Endodermal cell (in vitro differentiated cells): ENCODE measurements around the gene HOOK2. TPM values are rescaled to one million over a fixed set of nuclear protein-coding genes. Genes with fewer than 3 reads are reported as not detected.

Experiments
- DNase-seq: peaks from one replicate; pipeline ENCODE4 v3.0.0-alpha.2; 2017
- H3K27ac ChIP-seq: 2 replicates; pipeline ENCODE4 v1.5.1; 2013; ENCODE audit warnings: mild to moderate bottlenecking, low read depth, low read length, moderate library complexity
- H3K27me3 ChIP-seq: 2 replicates; pipeline ENCODE4 v1.6.1; 2013; ENCODE audit warnings: mild to moderate bottlenecking, low read length, moderate library complexity; ENCODE audit not compliant: insufficient read depth, control insufficient read depth, poor library complexity, severe bottlenecking
- H3K36me3 ChIP-seq: 2 replicates; pipeline ENCODE4 v1.7.0; 2013; ENCODE audit warnings: mild to moderate bottlenecking, low read length, moderate library complexity; ENCODE audit not compliant: control insufficient read depth, insufficient read depth
- H3K4me1 ChIP-seq: one replicate; pipeline ENCODE4 v1.7.0; 2013; ENCODE audit warnings: low read length; ENCODE audit not compliant: control insufficient read depth, insufficient read depth
- H3K4me3 ChIP-seq: 2 replicates; pipeline ENCODE4 v1.5.1; 2013; ENCODE audit warnings: mild to moderate bottlenecking, low read length, moderate library complexity
- H3K9ac ChIP-seq: 2 replicates; pipeline ENCODE4 v1.6.1; 2013; ENCODE audit warnings: mild to moderate bottlenecking, low read length, moderate library complexity; ENCODE audit not compliant: poor library complexity, severe bottlenecking; ENCODE audit errors: extremely low read depth
- H3K9me3 ChIP-seq: 2 replicates; pipeline ENCODE4 v1.6.1; 2013; ENCODE audit warnings: mild to moderate bottlenecking, low read length, moderate library complexity; ENCODE audit not compliant: control insufficient read depth
- H3K27ac Mint-ChIP-seq: 2 replicates; pipeline ENCODE4 v1.8.0; 2020; ENCODE audit warnings: mixed read lengths
- H3K27me3 Mint-ChIP-seq: 2 replicates; pipeline ENCODE4 v1.8.0; 2021; ENCODE audit warnings: mild to moderate bottlenecking, mixed read lengths; ENCODE audit not compliant: insufficient read depth
- H3K36me3 Mint-ChIP-seq: 2 replicates; pipeline ENCODE4 v1.8.0; 2020; ENCODE audit warnings: low read depth, mixed read lengths
- H3K4me1 Mint-ChIP-seq: 2 replicates; pipeline ENCODE4 v1.8.0; 2020; ENCODE audit warnings: mixed read lengths
- H3K4me3 Mint-ChIP-seq: 2 replicates; pipeline ENCODE4 v1.8.0; 2020; ENCODE audit warnings: mild to moderate bottlenecking, moderate library complexity, mixed read lengths
- H3K9me3 Mint-ChIP-seq: 2 replicates; pipeline ENCODE4 v1.8.0; 2020; ENCODE audit warnings: mild to moderate bottlenecking, mixed read lengths
- CTCF ChIP-seq: fragments of 200-600 bp; sonication (generic); conservative IDR thresholded peaks from 2 replicates; pipeline ENCODE4 v1.5.0; 2021; ENCODE audit warnings: antibody characterized with exemption, mild to moderate bottlenecking
- WGBS, 2 experiments: methylation state at CpG; one replicate each; pipeline versions ENCODE4 v1.1.5 to v1.1.7; 2013; ENCODE audit warnings: missing lambda C conversion rate in 2 of 2, mixed read lengths in 1 of 2; ENCODE audit not compliant: insufficient coverage in 1 of 2, insufficient read length in 1 of 2; 5-methylcytosine and 5-hydroxymethylcytosine counted together
- total RNA-seq, 2 donors: library from RNA; stranded (reverse); fragmentation: NEBNext Ultra II Directional in 1 of 2; extraction: Animal tissue kit (Norgen Biotek cat#: 25700) in 1 of 2; gene quantifications; 2 replicates in 1 of 2; 3 replicates in 1 of 2; pipeline ENCODE4 v1.2.1, GENCODE V29; 2021

HOOK2 gene
- total RNA-seq, 2 donors from 2014 or later, result 82.1 to 103 TPM

DNA sequence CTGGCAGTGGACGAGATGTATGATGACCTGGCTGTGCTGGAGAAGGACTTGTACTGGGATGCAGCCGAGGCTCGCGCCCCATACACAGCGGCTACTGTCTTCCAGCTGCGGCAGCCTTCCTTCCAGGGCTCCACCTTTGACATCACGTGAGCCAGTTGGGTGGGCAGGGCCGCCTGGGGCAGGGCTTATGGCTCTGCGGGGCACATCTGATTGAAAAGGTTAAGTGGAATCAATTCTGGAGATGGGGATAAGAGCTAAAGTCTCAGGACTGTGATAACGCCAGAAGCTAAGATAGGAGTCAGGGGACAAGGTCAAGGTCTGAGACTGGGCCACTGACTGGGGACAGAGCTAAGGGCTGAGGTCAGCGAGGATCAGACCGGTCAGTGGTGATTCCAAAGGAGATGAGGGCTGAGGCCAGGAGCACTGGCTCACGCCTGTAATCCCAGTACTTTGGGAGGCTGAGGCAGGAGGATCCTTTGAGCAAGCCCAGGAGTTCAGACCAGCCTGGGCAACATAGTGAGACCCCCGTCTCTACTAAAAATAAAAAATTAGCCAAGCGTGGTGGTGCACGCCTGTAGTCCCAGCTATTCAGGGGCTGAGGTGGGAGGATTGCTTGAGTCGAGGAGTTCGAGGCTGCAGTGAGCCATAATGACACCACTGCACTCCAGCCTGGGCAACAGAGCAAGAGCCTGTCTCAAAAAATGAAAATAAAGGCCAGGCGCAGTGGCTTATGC is 19.0 kb downstream of the HOOK2 start:
- Mint-ChIP-seq H3K4me1 (peaks cover 16% of the 10 kb centered on the region), H3K27ac (no peak overlapping the region), H3K9me3 (peaks cover 3% of the 10 kb centered on the region), H3K4me3 (no peak overlapping the region), H3K27me3 (peaks cover 40% of the 10 kb centered on the region), H3K36me3 (peaks cover 5% of the 10 kb centered on the region)
- WGBS, 2 experiments, result 85 to 89% methylated on average over 14 to 19 of the region's 19 CpGs
- TF ChIP-seq CTCF, result no peak
- Histone ChIP-seq H3K36me3 (no peaks in the 10 kb centered on the region), H3K9me3 (no peaks in the 10 kb centered on the region), H3K4me3 (no peak overlapping the region), H3K27me3 (peaks cover 22% of the 10 kb centered on the region), H3K9ac (no peak overlapping the region), H3K27ac (no peak overlapping the region), H3K4me1 (no peaks in the 10 kb centered on the region)
- no peak for DNase-seq

GRCh38 chr19:12754465-12755196 is 20.7 kb downstream of the HOOK2 start:
- H3K27me3 ChIP-seq, result peaks cover 39% of the 10 kb centered on the region
- no peaks in the 10 kb centered on the region for H3K9me3 Mint-ChIP-seq
- no peak overlapping the region for H3K27ac ChIP-seq
- no peak overlapping the region for H3K9ac ChIP-seq
- no peaks in the 10 kb centered on the region for H3K36me3 ChIP-seq
- H3K4me1 Mint-ChIP-seq, result peaks cover 12% of the 10 kb centered on the region
- no peak overlapping the region for H3K4me3 Mint-ChIP-seq
- DNase-seq, result no peak
- no peaks in the 10 kb centered on the region for H3K9me3 ChIP-seq
- no peak for TF ChIP-seq CTCF
- 91 to 93% methylated on average over 37 to 50 of the region's 50 CpGs for WGBS, 2 experiments
- H3K36me3 Mint-ChIP-seq, result no peaks in the 10 kb centered on the region
- H3K4me3 ChIP-seq, result no peak overlapping the region
- peaks cover 56% of the 10 kb centered on the region for H3K27me3 Mint-ChIP-seq
- H3K27ac Mint-ChIP-seq, result no peak overlapping the region
- no peaks in the 10 kb centered on the region for H3K4me1 ChIP-seq

GRCh38 chr19:12752056-12752781 is 23.1 kb downstream of the HOOK2 start:
- H3K36me3 Mint-ChIP-seq, result peaks cover 12% of the 10 kb centered on the region
- peaks cover 60% of the 10 kb centered on the region for H3K27me3 Mint-ChIP-seq
- peaks cover 7% of the 10 kb centered on the region for H3K4me1 Mint-ChIP-seq
- Histone ChIP-seq H3K9ac (no peak overlapping the region), H3K4me3 (no peak overlapping the region), H3K27ac (no peak overlapping the region), H3K9me3 (peaks cover 11% of the 10 kb centered on the region), H3K4me1 (no peaks in the 10 kb centered on the region), H3K36me3 (peaks cover 11% of the 10 kb centered on the region), H3K27me3 (peaks cover 43% of the 10 kb centered on the region)
- 66 to 82% methylated on average over 5 to 21 of the region's 23 CpGs for WGBS, 2 experiments
- no peak for DNase-seq
- TF ChIP-seq CTCF, result no peak
- H3K4me3 Mint-ChIP-seq, result peak overlapping the region; percentile 33
- no peak overlapping the region for H3K27ac Mint-ChIP-seq
- peaks cover 12% of the 10 kb centered on the region for H3K9me3 Mint-ChIP-seq
